GM23248 (cell line): ENCODE data around the gene ANGEL1.

Source experiments
- EZH2 ChIP-seq: fragments of 200-600 bp; sonication (generic); IDR thresholded peaks from 2 replicates; pipeline ENCODE4 v1.6.1; 2018; ENCODE audit warnings: antibody characterized with exemption, mild to moderate bottlenecking; ENCODE audit not compliant: insufficient read depth, poor library complexity, severe bottlenecking
- EZH2phosphoT487 ChIP-seq: fragments of 200-600 bp; sonication (generic); IDR thresholded peaks from 2 replicates; pipeline ENCODE4 v1.6.1; 2018; ENCODE audit warnings: antibody characterized with exemption, moderate library complexity, mild to moderate bottlenecking, low read depth; ENCODE audit not compliant: insufficient read depth

DNA sequence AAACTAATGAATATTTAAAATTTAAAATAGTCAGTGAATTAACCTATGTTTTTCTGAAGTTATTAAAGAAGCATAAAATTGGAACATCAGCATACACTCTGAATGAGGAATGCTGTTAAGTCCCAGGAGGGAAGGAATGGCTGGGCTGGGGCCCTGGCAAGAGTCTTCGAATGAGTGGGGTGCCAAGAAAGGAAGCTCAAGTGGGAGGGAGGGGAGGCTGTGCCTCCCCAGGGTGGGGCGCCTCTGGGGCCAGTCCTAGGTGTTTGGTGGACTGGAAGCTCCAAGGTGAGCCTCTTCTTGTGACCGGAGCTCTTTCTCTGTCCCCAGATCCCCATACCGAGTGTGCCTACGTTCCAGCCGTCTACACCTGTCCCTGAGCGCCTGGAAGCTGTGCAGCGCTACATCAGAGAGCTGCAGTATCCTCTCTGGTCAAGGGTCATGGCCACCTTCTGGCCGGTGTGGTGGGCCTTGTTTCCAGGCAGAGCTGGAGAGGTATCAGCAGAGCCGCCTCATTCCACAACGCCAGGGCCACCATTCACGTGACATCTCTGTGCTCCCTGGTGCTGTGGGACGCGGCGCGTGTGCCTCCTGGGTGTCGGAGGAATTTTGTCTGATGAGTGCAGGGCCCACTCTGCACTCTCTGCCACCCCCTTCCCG is 42.9 kb downstream of the ANGEL1 start:
- TF ChIP-seq EZH2phosphoT487: no peak
- TF ChIP-seq EZH2: no peak
